Measurements from ENCODE around the gene MIER2.

DNA sequence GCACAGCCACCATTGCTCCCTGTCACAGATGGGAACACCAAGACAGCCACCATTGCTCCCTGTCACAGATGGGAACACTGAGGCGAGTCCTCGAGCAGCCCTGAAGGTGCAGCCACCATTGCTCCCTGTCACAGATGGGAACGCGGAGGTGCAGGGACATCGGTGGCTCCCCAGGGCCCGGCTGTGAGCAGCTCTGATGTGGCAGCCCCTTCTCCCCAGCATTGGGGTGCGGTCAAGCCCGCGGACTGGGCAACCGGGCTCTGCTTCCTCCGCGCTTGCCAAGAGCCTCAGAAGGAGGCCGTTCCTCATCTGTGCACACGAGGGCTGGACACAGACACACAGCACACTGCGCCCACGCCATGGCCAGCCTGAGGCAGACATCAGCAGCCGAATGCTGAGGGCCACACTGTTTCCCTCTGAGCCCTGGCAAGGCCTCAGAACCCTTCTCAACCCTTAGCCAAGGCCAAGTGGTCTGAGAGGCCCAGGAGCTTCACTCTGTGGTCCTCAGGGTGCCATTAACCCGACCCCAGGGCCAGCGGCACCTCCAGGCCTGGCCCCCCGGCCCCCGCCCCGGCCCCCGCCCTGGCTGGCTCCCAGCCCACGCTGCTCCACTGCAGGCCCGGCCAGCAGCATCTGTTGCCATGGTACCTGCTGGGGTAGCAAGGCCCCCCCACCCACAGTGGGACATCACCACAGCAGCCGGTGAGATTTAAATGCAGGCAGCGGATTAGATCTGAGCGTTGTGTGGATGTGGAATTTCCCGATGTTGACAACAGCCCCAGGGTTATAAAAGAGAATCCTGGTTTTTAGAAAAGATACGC, 46.0 kb upstream of the MIER2 start:
- TF ChIP-seq, protein P1, sequence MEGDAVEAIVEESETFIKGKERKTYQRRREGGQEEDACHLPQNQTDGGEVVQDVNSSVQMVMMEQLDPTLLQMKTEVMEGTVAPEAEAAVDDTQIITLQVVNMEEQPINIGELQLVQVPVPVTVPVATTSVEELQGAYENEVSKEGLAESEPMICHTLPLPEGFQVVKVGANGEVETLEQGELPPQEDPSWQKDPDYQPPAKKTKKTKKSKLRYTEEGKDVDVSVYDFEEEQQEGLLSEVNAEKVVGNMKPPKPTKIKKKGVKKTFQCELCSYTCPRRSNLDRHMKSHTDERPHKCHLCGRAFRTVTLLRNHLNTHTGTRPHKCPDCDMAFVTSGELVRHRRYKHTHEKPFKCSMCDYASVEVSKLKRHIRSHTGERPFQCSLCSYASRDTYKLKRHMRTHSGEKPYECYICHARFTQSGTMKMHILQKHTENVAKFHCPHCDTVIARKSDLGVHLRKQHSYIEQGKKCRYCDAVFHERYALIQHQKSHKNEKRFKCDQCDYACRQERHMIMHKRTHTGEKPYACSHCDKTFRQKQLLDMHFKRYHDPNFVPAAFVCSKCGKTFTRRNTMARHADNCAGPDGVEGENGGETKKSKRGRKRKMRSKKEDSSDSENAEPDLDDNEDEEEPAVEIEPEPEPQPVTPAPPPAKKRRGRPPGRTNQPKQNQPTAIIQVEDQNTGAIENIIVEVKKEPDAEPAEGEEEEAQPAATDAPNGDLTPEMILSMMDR (IDR thresholded peaks at IDR 0.05; ENCODE audit: low read length), result no peak
- TF ChIP-seq EZH2 (optimal IDR thresholded peaks at IDR 0.05; ENCODE audit: low read depth, low read length), result no peak
- no peak for TF ChIP-seq EZH2phosphoT487 (IDR thresholded peaks at IDR 0.05; ENCODE audit: low read length)

Data from MM.1S (cell line).